ENCODE measurements around the gene DUSP28.

DNA sequence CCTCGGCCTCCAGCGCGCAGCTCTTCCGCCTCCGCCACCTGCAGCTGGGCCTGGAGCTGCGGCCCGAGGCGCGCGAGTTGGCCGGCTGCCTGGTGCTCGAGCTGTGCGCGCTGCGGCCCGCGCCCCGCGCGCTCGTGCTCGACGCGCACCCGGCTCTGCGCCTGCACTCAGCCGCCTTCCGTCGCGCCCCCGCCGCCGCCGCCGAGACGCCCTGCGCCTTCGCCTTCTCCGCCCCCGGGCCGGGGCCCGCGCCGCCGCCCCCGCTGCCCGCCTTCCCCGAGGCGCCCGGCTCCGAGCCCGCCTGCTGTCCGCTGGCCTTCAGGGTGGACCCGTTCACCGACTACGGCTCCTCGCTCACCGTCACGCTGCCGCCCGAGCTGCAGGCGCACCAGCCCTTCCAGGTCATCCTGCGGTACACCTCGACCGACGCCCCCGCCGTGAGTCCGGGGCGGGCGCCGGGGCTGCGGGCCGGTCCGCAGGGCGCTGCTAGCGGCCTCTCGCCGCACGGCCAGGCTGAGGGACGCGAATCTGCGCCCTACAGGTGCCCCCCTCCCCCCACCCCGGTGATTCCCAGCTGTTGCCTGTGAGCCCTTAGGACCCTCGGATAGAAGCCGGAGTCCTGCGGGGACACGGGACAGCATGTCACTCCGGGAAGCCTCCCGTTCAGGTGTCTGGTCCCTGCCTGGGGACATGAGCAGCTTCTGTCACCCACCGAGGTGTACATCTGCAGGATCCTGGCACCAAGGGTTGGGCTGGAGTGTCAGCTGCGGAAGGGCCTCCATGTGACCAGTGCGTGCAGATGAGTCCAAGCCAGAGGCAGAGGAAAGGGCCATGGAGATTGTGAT lies 8.7 kb downstream of the DUSP28 start:
- TF ChIP-seq, protein P1, sequence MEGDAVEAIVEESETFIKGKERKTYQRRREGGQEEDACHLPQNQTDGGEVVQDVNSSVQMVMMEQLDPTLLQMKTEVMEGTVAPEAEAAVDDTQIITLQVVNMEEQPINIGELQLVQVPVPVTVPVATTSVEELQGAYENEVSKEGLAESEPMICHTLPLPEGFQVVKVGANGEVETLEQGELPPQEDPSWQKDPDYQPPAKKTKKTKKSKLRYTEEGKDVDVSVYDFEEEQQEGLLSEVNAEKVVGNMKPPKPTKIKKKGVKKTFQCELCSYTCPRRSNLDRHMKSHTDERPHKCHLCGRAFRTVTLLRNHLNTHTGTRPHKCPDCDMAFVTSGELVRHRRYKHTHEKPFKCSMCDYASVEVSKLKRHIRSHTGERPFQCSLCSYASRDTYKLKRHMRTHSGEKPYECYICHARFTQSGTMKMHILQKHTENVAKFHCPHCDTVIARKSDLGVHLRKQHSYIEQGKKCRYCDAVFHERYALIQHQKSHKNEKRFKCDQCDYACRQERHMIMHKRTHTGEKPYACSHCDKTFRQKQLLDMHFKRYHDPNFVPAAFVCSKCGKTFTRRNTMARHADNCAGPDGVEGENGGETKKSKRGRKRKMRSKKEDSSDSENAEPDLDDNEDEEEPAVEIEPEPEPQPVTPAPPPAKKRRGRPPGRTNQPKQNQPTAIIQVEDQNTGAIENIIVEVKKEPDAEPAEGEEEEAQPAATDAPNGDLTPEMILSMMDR (IDR thresholded peaks at IDR 0.05; ENCODE audit: control extremely low read depth in 1 of 3, insufficient read depth in 1 of 3, low read depth in 1 of 3, low read length in 3 of 3), result no peak
- TF ChIP-seq, protein P2, sequence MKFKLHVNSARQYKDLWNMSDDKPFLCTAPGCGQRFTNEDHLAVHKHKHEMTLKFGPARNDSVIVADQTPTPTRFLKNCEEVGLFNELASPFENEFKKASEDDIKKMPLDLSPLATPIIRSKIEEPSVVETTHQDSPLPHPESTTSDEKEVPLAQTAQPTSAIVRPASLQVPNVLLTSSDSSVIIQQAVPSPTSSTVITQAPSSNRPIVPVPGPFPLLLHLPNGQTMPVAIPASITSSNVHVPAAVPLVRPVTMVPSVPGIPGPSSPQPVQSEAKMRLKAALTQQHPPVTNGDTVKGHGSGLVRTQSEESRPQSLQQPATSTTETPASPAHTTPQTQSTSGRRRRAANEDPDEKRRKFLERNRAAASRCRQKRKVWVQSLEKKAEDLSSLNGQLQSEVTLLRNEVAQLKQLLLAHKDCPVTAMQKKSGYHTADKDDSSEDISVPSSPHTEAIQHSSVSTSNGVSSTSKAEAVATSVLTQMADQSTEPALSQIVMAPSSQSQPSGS (IDR thresholded peaks at IDR 0.05; ENCODE audit: low read length), result no peak
- TF ChIP-seq CBX5 (IDR thresholded peaks at IDR 0.05; ENCODE audit: low read depth, low read length), result no peak
- no peak for TF ChIP-seq CTBP2 (IDR thresholded peaks at IDR 0.05; ENCODE audit: borderline replicate concordance, insufficient read depth, insufficient read length, low read length)
- TF ChIP-seq, protein P3, sequence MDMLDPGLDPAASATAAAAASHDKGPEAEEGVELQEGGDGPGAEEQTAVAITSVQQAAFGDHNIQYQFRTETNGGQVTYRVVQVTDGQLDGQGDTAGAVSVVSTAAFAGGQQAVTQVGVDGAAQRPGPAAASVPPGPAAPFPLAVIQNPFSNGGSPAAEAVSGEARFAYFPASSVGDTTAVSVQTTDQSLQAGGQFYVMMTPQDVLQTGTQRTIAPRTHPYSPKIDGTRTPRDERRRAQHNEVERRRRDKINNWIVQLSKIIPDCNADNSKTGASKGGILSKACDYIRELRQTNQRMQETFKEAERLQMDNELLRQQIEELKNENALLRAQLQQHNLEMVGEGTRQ (IDR thresholded peaks at IDR 0.05; ENCODE audit: low read length), result no peak
- no peak for TF ChIP-seq SP2 (IDR thresholded peaks at IDR 0.05; ENCODE audit: low read length)
- TF ChIP-seq KDM5A (IDR thresholded peaks at IDR 0.05; ENCODE audit: low read length), result no peak
- TF ChIP-seq POLR2A (IDR thresholded peaks at IDR 0.05; ENCODE audit: control extremely low read depth in 1 of 2, low read depth in 2 of 2, low read length in 2 of 2), result no peak
- no peak for TF ChIP-seq TBP (IDR thresholded peaks at IDR 0.05; ENCODE audit: low read depth, low read length)

All from H1 (cell line).